Lower leg skin (tissue), 4 donors: ENCODE results near the gene ST7. TPM values are rescaled to one million over a fixed set of nuclear protein-coding genes. Genes with fewer than 3 reads are reported as not detected.

Experiments used
- DNase-seq, 2 donors: peaks; one replicate each; pipeline ENCODE4 v3.0.0-alpha.2; 2019; ENCODE audit warnings: low spot score in 2 of 2
- H3K4me3 ChIP-seq: fragments of 200-600 bp; sonication (generic); 2 replicates; pipeline ENCODE4 v1.5.1; 2017; ENCODE audit warnings: mild to moderate bottlenecking, low read depth; ENCODE audit not compliant: poor library complexity, severe bottlenecking
- POLR2A ChIP-seq, 2 donors: fragments of 450-650 bp; IDR thresholded peaks; one replicate each; pipeline ENCODE4 v1.6.1; 2016 to 2017; ENCODE audit warnings: antibody characterized with exemption in 2 of 2, mild to moderate bottlenecking in 1 of 2, moderate library complexity in 1 of 2
- WGBS, 2 donors: methylation state at CpG; one replicate each; pipeline ENCODE4 v1.1.5; 2018; 5-methylcytosine and 5-hydroxymethylcytosine counted together
- intact Hi-C: fragments of 100-400 bp; cut with DNase I; formaldehyde crosslinking; loops from one replicate; pipeline ENCODE4 v1.15.0; 2023; ENCODE audit warnings: low total_unique reads
- total RNA-seq, 4 donors: library from RNA; depleted of rRNA; stranded (reverse); fragments of >200 nt; gene quantifications; one replicate each; pipeline ENCODE4 v1.1.0, GENCODE V29; 2016
- TF ChIP-seq, protein P1 (sequence below), 3 donors: fragments of 450-650 bp; IDR thresholded peaks; one replicate each; pipeline ENCODE4 v1.5.1; 2016; ENCODE audit warnings: antibody characterized with exemption in 3 of 3, mild to moderate bottlenecking in 3 of 3, moderate library complexity in 2 of 3

Gene ST7
- total RNA-seq, 4 donors from 2014 or later: 10.8 to 17.1 (median 11.4) TPM

DNA sequence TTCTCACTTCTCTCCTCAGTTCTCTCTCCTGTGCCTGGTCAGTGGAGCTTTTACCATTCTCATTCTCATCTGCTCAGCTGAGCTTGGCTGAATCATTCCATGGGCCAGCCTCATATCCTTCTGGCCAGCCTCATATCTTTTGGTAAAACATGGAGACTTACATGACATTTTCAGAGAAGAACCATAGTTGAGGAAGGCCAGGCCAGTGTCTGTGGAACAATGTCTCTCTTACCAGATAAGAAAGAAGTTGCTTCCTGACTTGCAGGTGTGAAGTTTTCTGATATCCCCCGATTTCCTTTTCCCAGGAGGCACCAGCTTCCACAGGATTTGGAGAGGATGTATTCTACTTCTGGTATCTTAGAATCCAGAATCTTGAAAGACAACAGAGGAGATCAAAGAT, 24.7 kb downstream of the ST7 start:
- TF ChIP-seq, protein P1, sequence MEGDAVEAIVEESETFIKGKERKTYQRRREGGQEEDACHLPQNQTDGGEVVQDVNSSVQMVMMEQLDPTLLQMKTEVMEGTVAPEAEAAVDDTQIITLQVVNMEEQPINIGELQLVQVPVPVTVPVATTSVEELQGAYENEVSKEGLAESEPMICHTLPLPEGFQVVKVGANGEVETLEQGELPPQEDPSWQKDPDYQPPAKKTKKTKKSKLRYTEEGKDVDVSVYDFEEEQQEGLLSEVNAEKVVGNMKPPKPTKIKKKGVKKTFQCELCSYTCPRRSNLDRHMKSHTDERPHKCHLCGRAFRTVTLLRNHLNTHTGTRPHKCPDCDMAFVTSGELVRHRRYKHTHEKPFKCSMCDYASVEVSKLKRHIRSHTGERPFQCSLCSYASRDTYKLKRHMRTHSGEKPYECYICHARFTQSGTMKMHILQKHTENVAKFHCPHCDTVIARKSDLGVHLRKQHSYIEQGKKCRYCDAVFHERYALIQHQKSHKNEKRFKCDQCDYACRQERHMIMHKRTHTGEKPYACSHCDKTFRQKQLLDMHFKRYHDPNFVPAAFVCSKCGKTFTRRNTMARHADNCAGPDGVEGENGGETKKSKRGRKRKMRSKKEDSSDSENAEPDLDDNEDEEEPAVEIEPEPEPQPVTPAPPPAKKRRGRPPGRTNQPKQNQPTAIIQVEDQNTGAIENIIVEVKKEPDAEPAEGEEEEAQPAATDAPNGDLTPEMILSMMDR (IDR thresholded peaks at IDR 0.05): no peak
- no peak for TF ChIP-seq POLR2A (IDR thresholded peaks at IDR 0.05)
- 77 to 88% methylated on average over 1 of the region's 1 CpG for WGBS, 2 donors
- no peak overlapping the region for H3K4me3 ChIP-seq
- no peak for DNase-seq
- intact Hi-C loops: no loop called here

DNA sequence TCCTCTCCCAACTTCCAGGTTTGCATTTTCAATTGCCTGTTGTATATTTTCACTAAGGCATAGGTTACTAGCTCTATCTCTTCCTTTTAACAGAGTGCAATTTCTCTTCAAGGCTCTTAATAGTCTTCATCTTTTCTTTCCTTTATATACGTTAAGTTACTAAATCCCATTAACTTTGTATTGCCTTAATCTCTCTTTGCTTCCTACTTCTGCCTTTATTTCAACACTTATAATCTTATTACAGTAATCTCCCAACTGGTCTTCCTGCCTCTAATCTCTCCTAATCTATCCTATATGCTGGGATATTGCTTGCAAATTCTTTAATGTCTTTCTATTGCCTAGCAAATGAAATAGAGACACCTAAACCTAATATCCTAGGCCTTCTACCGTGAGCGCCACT, 26.1 kb downstream of the ST7 start:
- H3K4me3 ChIP-seq: no peak overlapping the region
- no peak for DNase-seq
- intact Hi-C loops: no loop called here
- 91 to 92% methylated on average over 3 of the region's 3 CpGs for WGBS, 2 donors
- TF ChIP-seq, protein P1 (IDR thresholded peaks at IDR 0.05): no peak
- TF ChIP-seq POLR2A (IDR thresholded peaks at IDR 0.05): no peak

DNA sequence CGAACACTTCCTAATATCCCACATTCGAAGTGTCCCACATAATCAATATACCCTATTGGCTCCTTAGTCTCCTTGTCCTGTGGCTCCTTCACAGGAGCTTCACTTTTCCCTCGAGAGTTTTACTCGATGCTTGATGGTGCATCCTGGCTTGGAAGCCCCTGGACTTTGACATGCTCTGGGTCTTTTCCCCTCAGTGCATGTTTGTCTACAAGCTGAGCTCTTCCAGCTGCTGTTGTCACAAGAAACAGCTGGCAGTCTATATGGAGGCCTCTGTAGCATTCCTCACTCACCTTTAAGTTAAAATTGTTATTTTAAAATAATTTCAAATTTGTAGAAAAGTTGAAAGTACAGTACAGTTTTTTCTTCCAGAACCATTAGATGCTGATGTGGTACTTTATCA, 27.1 kb downstream of the ST7 start:
- no peak for TF ChIP-seq POLR2A (IDR thresholded peaks at IDR 0.05)
- TF ChIP-seq, protein P1 (IDR thresholded peaks at IDR 0.05): no peak
- no peak overlapping the region for H3K4me3 ChIP-seq
- 62 to 69% methylated on average over 4 of the region's 4 CpGs for WGBS, 2 donors
- intact Hi-C loops: no loop called here
- DNase-seq: no peak

DNA sequence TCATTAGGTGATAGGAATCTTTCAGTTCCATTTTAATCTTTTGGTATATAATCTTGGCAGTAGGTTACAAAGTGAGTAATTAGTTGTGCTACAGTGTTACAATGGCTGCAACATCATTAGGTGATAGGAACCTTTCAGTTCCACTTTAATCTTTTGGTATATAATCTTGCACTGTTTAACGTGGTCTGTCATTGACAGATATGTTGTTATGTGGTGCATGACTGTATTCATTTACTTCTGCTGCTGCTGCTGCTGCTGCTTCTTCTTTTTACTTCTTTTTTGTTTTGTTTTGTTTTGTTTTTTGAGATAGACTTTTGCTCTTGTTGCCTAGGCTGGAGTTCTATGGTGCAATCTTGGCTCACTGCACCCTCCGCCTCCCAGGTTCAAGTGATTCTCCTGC, 28.6 kb downstream of the ST7 start:
- intact Hi-C loops: no loop called here

DNA sequence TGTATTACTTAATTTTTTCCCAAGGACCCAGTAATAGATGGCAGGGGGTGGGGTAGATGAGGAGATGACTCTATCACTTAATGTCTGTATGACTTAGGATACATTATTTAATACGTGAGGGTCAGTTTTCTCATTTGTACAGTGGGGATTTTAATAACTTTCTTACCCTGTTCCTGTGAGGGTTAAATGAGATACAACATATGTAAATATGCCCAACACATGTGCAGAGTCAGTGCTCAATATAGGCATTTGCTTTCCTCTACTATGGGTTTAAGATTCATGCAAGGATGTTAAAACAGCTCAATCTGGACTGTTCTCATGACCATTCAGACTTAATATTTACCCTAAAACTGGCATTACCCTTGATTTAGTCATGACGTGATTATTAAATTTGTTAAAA, 31.2 kb downstream of the ST7 start:
- WGBS, 2 donors: 63 to 70% methylated on average over 2 of the region's 2 CpGs
- intact Hi-C loops: no loop called here
- TF ChIP-seq, protein P1 (IDR thresholded peaks at IDR 0.05): no peak
- no peak for TF ChIP-seq POLR2A (IDR thresholded peaks at IDR 0.05)
- DNase-seq: no peak
- no peak overlapping the region for H3K4me3 ChIP-seq

More for the DNA sequence above, 28.6 kb downstream of the ST7 start:
- TF ChIP-seq, protein P1 (IDR thresholded peaks at IDR 0.05): no peak
- TF ChIP-seq POLR2A (IDR thresholded peaks at IDR 0.05): no peak
- 61 to 86% methylated on average over 2 of the region's 2 CpGs for WGBS, 2 donors
- H3K4me3 ChIP-seq: no peak overlapping the region
- no peak for DNase-seq

DNA sequence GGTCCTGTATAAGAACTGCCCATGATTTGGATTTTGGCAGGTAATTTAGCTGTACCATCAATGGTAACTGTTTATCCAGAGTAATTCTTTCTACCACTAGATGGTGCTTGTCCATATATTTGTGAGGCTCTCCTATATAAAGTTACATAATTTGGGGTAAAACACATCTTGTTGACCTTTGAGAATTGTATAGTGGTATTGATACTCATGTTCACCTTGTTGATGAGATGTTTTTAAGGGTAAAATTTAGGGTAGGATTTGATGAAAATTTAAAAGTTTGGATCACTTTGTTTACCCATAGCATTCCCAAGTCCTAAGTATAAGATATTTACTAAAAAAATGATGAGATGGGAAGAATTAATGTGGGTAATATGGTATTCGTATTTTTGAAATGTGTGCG, 31.6 kb downstream of the ST7 start:
- 84 to 92% methylated on average over 2 of the region's 2 CpGs for WGBS, 2 donors
- H3K4me3 ChIP-seq: no peak overlapping the region
- TF ChIP-seq, protein P1 (IDR thresholded peaks at IDR 0.05): no peak
- no peak for TF ChIP-seq POLR2A (IDR thresholded peaks at IDR 0.05)
- DNase-seq: no peak
- intact Hi-C loops: loop anchor here (5.0 kb wide), 1 partner anchor 132 kb away; no protein-coding TSS in a partner anchor
